ENCODE results near the gene CCDC60.

CCDC60 gene

GRCh38 chr12:119334430-119335170, at the start of gene CCDC60:
Gene CCDC60, plus strand, starts transcription at chr12:119334729. Its CDS starts 448 bp downstream, at chr12:119335177.
- DNase-seq (ENCODE audit: low read depth, low spot score), result peak; percentile 33

GRCh38 chr12:119288576-119288975, 46.0 kb upstream of the CCDC60 start:
- DNase-seq (ENCODE audit: low read depth, low spot score), result no peak

GRCh38 chr12:119292893-119293630, 41.5 kb upstream of the CCDC60 start:
- DNase-seq (ENCODE audit: low read depth, low spot score), result no peak

- DNase-seq (ENCODE audit: low read depth, low spot score), result no peak
Observed at GRCh38 chr12:119294211-119294610, 40.3 kb upstream of the CCDC60 start.

GRCh38 chr12:119296535-119296934, 38.0 kb upstream of the CCDC60 start:
- DNase-seq (ENCODE audit: low read depth, low spot score), result no peak

GRCh38 chr12:119299130-119299529, 35.4 kb upstream of the CCDC60 start:
- no peak for DNase-seq (ENCODE audit: low read depth, low spot score)

- DNase-seq (ENCODE audit: low read depth, low spot score), result no peak
Observed at GRCh38 chr12:119301379-119301778, 33.1 kb upstream of the CCDC60 start.

- DNase-seq (ENCODE audit: low read depth, low spot score), result no peak
Observed at GRCh38 chr12:119302451-119303080, 32.0 kb upstream of the CCDC60 start.

- no peak for DNase-seq (ENCODE audit: low read depth, low spot score)
Observed at GRCh38 chr12:119306593-119306992, 27.9 kb upstream of the CCDC60 start.

GRCh38 chr12:119307747-119308146, 26.8 kb upstream of the CCDC60 start:
- no peak for DNase-seq (ENCODE audit: low read depth, low spot score)

GRCh38 chr12:119308708-119309456, 25.6 kb upstream of the CCDC60 start:
- DNase-seq (ENCODE audit: low read depth, low spot score), result no peak

- no peak for DNase-seq (ENCODE audit: low read depth, low spot score)
Observed at GRCh38 chr12:119311878-119312277, 22.7 kb upstream of the CCDC60 start.

GRCh38 chr12:119312904-119313303, 21.6 kb upstream of the CCDC60 start:
- no peak for DNase-seq (ENCODE audit: low read depth, low spot score)

- no peak for DNase-seq (ENCODE audit: low read depth, low spot score)
Observed at GRCh38 chr12:119314290-119314689, 20.2 kb upstream of the CCDC60 start.

- no peak for DNase-seq (ENCODE audit: low read depth, low spot score)
Observed at GRCh38 chr12:119319638-119320037, 14.9 kb upstream of the CCDC60 start.

- DNase-seq (ENCODE audit: low read depth, low spot score), result no peak
Observed at GRCh38 chr12:119320678-119321077, 13.9 kb upstream of the CCDC60 start.

- DNase-seq (ENCODE audit: low read depth, low spot score), result no peak
Observed at GRCh38 chr12:119322301-119322723, 12.2 kb upstream of the CCDC60 start.

GRCh38 chr12:119325813-119326212, 8.7 kb upstream of the CCDC60 start:
- DNase-seq (ENCODE audit: low read depth, low spot score), result no peak

- no peak for DNase-seq (ENCODE audit: low read depth, low spot score)
Observed at GRCh38 chr12:119326341-119326740, 8.2 kb upstream of the CCDC60 start.

- DNase-seq (ENCODE audit: low read depth, low spot score), result no peak
Observed at GRCh38 chr12:119327471-119327870, 7.1 kb upstream of the CCDC60 start.

- DNase-seq (ENCODE audit: low read depth, low spot score), result peak; percentile 52
Observed at GRCh38 chr12:119328111-119328510, 6.4 kb upstream of the CCDC60 start.

All from iPS DF 19.7 (cell line).